ENCODE measurements around the gene ZSCAN22.

ZSCAN22 gene

DNA sequence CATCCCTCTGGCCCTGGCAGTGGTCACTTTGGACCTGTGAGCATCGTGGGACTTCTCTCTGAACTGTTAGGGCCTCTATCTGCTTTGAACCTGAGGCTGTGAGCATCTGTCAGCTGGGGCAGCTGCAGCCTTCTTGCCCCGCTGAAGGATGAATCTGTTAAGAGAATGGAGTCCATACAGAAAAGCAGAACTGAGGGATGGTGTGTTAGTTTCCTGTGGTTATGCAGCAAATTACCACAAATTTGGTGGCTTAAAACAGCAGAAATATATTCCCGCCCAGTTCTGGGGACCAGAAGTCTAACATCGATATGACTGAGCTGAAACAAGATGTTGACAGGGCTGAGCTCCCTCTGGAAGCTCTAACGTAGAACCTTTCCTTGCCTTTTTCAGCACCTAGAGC lies 37.4 kb downstream of the ZSCAN22 start:
- TF ChIP-seq, protein P1, sequence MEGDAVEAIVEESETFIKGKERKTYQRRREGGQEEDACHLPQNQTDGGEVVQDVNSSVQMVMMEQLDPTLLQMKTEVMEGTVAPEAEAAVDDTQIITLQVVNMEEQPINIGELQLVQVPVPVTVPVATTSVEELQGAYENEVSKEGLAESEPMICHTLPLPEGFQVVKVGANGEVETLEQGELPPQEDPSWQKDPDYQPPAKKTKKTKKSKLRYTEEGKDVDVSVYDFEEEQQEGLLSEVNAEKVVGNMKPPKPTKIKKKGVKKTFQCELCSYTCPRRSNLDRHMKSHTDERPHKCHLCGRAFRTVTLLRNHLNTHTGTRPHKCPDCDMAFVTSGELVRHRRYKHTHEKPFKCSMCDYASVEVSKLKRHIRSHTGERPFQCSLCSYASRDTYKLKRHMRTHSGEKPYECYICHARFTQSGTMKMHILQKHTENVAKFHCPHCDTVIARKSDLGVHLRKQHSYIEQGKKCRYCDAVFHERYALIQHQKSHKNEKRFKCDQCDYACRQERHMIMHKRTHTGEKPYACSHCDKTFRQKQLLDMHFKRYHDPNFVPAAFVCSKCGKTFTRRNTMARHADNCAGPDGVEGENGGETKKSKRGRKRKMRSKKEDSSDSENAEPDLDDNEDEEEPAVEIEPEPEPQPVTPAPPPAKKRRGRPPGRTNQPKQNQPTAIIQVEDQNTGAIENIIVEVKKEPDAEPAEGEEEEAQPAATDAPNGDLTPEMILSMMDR (IDR thresholded peaks at IDR 0.05; ENCODE audit: insufficient read depth, low read length, missing control alignments), result no peak
- ChIA-PET POLR2A (interaction anchor here (1.2 kb wide), 1 partner anchor 16 kb away, joined by 5 read pairs; no protein-coding TSS in a partner anchor), CTCF (interaction anchor here (1.5 kb wide), 1 partner anchor 9 kb away, joined by 7 read pairs; no protein-coding TSS in a partner anchor)
- DNase-seq (ENCODE audit: low read depth, low spot score), result no peak
- H3K4me3 ChIP-seq (ENCODE audit: low read depth, low read length), result no peak overlapping the region

DNA sequence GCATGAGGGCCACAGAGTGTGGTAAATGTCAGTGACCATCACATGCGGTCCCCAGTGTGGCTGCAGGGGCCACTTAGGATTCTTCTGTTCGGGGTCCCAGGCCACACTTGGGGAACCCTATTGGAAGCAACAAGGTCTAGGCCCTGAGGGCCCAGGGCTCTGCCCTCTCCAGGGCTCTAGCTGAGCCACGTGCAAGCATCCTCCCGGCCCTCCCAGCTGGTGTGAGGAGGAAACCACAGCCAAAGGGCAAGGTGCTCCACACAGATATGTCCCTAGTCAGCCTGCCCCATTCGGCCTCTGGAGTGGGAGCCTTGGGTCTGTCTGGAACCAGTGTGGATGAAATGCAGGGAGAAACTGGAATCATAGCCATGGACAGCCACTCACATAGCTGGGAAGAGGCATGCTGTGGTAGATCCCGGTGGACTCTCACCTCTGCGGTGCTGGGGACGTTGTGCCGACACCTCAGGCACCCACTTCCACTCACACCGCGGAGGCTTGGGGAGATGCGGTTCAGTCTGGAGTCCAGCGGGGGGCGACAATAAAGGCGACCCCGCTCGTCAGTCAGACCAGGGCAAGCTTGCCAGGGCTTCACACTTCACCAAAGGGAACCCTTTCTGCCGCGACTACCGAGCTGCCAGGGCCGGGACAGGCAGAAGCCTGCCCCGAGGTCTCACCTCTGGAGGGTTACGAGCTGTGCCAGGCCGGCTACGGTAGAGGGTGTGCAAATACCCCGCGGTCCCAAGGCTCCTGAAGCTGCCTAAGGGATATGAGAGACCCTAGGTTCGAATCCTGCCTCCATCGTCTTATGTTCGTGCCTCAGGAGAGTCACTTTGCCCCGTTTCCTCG lies 40.0 kb downstream of the ZSCAN22 start:
- ChIA-PET CTCF (no interaction called here), POLR2A (no interaction called here)
- DNase-seq (ENCODE audit: low read depth, low spot score), result no peak
- TF ChIP-seq, protein P1 (IDR thresholded peaks at IDR 0.05; ENCODE audit: insufficient read depth, low read length, missing control alignments), result no peak
- H3K4me3 ChIP-seq (ENCODE audit: low read depth, low read length), result no peak overlapping the region

DNA sequence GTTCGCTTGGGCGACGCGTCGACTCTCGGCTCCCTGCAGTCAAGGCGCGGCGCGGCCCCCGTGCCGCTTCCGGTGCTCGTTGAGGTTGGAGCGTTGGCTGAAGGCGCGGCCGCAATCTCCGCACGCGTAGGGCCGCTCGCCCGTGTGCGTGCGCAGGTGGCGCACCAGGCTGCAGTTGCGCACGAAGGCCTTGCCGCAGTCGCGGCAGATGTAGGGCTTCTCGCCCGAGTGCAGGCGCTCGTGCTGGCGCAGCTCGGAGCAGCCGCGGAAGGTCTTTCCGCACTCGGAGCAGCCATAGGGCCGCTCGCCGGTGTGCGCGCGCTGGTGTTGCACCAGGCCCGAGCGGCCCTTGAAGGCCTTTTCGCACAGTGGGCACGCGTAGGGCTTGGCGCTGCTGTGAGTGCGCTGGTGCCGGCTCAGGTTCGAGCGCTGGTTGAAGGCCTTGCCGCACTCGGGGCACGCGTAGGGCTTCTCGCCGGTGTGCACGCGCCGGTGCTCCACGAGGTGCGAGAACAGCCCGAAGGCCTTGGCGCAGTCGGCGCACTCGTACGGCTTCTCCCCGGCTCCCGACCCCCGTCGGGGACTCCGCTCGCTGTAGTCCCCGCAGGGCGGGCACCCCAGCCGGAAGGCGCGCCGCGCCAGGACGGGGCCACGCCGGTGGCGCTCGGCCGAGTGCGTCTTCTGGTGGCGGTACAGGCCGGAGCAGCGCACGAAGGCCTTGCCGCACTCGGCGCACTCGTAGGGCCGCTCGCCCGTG lies 41.1 kb downstream of the ZSCAN22 start:
- H3K4me3 ChIP-seq (ENCODE audit: low read depth, low read length), result no peak overlapping the region
- ChIA-PET CTCF (no interaction called here), POLR2A (no interaction called here)
- TF ChIP-seq, protein P1 (IDR thresholded peaks at IDR 0.05; ENCODE audit: insufficient read depth, low read length, missing control alignments), result no peak
- no peak for DNase-seq (ENCODE audit: low read depth, low spot score)

DNA sequence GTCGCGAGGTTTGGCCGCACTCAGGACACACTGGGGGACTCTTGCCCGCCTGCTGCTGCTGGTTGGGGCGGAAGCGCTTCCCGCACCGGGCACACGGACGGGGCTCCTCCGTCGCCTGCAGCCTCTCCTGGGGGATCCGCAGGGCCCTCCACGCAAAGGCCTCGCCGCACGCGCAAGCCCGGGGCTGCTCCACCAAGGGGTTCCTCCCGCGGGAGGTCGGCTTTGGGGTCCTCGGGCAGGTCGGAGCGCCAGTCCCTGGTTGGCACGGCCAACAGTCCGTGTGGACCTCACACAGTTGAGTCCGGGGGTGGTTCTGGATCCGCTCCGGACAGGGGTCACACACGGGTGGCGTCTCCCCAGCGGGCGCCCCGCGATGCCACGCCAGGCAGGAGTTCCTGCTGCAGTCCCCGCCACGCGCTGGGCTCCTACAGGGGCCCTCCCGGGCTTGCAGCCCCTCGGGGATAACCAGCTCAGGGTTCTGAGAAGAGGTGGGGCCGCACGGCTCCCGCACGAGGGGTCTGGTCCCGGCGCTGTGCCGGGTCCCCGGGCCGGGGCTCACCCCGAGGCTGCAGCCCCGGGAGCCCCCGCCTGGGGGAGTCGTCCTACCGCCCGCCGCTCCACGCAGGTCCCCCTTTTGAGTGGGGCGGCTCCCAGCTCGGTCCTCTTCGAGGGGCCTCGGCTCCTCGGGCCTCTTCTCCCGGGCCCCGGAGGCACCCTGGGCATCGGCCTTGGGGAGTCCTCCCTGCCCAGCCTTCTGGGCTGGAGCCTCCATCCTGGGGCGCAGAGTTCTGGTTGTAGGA lies 42.0 kb downstream of the ZSCAN22 start:
- POLR2A ChIA-PET, result interaction anchor here (1.0 kb wide), 1 partner anchor 11 kb away, joined by 3 read pairs; no protein-coding TSS in a partner anchor
- no peak overlapping the region for H3K4me3 ChIP-seq (ENCODE audit: low read depth, low read length)
- TF ChIP-seq, protein P1 (IDR thresholded peaks at IDR 0.05; ENCODE audit: insufficient read depth, low read length, missing control alignments), result no peak
- CTCF ChIA-PET, result no interaction called here
- DNase-seq (ENCODE audit: low read depth, low spot score), result no peak

DNA sequence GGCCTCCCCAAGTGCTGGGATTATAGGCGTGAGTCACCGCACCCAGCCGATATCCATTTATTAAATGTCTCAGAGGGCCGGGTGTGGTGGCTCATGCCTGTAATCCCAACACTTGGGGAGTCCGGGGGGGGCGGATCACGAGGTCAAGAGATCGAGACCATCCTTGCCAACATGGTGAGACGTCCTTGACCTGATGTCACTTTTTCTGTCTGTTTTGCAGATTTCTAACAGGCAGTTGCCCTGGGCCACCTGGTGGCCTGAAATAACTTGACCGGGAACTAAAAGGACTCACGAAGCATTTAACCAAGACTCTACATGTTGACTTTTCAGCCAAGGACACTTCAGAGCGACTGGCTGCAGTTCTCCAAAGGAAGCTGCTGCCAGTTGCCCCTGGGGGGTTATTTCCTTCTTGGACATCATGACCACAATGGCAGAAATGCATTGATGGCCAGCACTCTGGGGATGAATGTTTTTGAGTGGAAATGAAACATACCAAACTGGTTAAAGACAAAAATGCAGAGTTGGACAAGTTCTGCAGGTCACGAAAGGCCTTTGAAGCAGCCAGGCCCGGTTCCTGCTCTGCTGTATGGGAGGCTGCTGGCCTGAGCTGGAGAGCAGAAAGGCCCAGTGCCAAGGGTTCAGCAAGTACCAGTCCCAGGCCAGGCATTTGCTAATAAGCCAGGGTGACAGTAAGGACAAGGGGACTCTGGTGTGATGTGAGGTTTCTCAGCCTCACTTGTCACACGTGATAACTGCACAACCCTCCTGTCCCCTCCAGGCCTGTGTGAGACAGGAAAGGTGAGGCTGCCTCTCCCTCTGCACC lies 45.7 kb downstream of the ZSCAN22 start:
- ChIA-PET POLR2A (no interaction called here), CTCF (no interaction called here)
- no peak overlapping the region for H3K4me3 ChIP-seq (ENCODE audit: low read depth, low read length)
- TF ChIP-seq, protein P1 (IDR thresholded peaks at IDR 0.05; ENCODE audit: insufficient read depth, low read length, missing control alignments), result no peak
- no peak for DNase-seq (ENCODE audit: low read depth, low spot score)
